SW 1271 (cell line): ENCODE results near the gene ECE2.

ENCODE experiments used
- DNase-seq, 2 experiments: peaks; one replicate each; lab custom pipeline; 2025; lab: John Stamatoyannopoulos, UW

Gene ECE2

GRCh38 chr3:184240384-184241140, 35.3 kb upstream of the ECE2 start:
- no peak for DNase-seq

GRCh38 chr3:184241141-184241446, 34.7 kb upstream of the ECE2 start:
- no peak for DNase-seq

GRCh38 chr3:184241447-184242296, 34.1 kb upstream of the ECE2 start:
- DNase-seq: peak in 1 of 2 experiments; percentile 28

- DNase-seq: no peak
These were observed 33.5 kb upstream of the ECE2 start for GRCh38 chr3:184242297-184242685.

GRCh38 chr3:184248454-184249411, 27.1 kb upstream of the ECE2 start, which contains the start of gene ALG3:
Gene ALG3 (minus strand): TSS chr3:184248962. CDS start chr3:184248940, 22 bp downstream.
- peak; percentile 37 to 71 for DNase-seq

GRCh38 chr3:184249412-184250166, 26.2 kb upstream of the ECE2 start, which contains the start of gene EEF1AKMT4:
Gene EEF1AKMT4 (plus strand): TSS chr3:184249672. CDS start chr3:184249695, 23 bp downstream.
- peak; percentile 93 to 98 for DNase-seq

GRCh38 chr3:184250167-184250828, 25.5 kb upstream of the ECE2 start:
- peak; percentile 74 to 93 for DNase-seq

- no peak for DNase-seq
These were observed 20.4 kb upstream of the ECE2 start for GRCh38 chr3:184255291-184256039.

GRCh38 chr3:184257083-184257915, 18.5 kb upstream of the ECE2 start:
- no peak for DNase-seq

GRCh38 chr3:184258926-184259325, 16.9 kb upstream of the ECE2 start:
- DNase-seq: no peak

- DNase-seq: no peak
These were observed 16.4 kb upstream of the ECE2 start for GRCh38 chr3:184259396-184259877.

GRCh38 chr3:184259878-184260723, 15.7 kb upstream of the ECE2 start:
- DNase-seq: peak in 1 of 2 experiments; percentile 34

- no peak for DNase-seq
These were observed 15.0 kb upstream of the ECE2 start for GRCh38 chr3:184260724-184261269.

- DNase-seq: peak; percentile 73 to 89
These were observed 14.5 kb upstream of the ECE2 start, which contains the start of gene CAMK2N2 for GRCh38 chr3:184261270-184261853. Gene CAMK2N2 (minus strand): TSS chr3:184261553. CDS start chr3:184261285, 268 bp downstream.

GRCh38 chr3:184261854-184262763, 13.7 kb upstream of the ECE2 start:
- DNase-seq: peak in 1 of 2 experiments; percentile 80

GRCh38 chr3:184262764-184263179, 13.1 kb upstream of the ECE2 start:
- DNase-seq: no peak
